GM18873 (cell line): ENCODE measurements around the gene VBP1.
"Not testable (repeated sequence)": the region's sequence is repeated elsewhere in the genome, so short reads cannot be mapped to it uniquely, and the experiment has no call there.

Experiments used
- ATAC-seq: cut with Tn5 transposase; IDR thresholded peaks from one replicate; pipeline ENCODE4 v1.9.1; 2021; ENCODE audit warnings: mild to moderate bottlenecking, moderate library complexity, moderate number of reproducible peaks; ENCODE audit not compliant: unreplicated experiment, low FRiP score

VBP1 gene

GRCh38 chrX:155262970-155263754, 46.9 kb downstream of the VBP1 start:
- ATAC-seq, result no peak

- ATAC-seq, result peak; percentile 89
Observed at GRCh38 chrX:155263854-155264628, 47.8 kb downstream of the VBP1 start, which contains the start of gene RAB39B. Gene RAB39B, minus strand, starts transcription at chrX:155264491. Its CDS starts 203 bp downstream, at chrX:155264288.

GRCh38 chrX:155266439-155266838, 50.2 kb downstream of the VBP1 start:
- no peak for ATAC-seq

GRCh38 chrX:155267995-155268394, 51.7 kb downstream of the VBP1 start:
- ATAC-seq, result not testable (repeated sequence)

GRCh38 chrX:155270969-155271368, 54.7 kb downstream of the VBP1 start:
- no peak for ATAC-seq

- ATAC-seq, result no peak
Observed at GRCh38 chrX:155279873-155280272, 63.6 kb downstream of the VBP1 start.
